NB4 (cell line): ENCODE results near the gene ITGB4.

Experiments used
- DNase-seq: peaks from one replicate; pipeline ENCODE4 v3.0.0; 2010; ENCODE audit warnings: low read depth
- H3K4me3 ChIP-seq: one replicate; pipeline ENCODE4 v1.5.1; 2011; ENCODE audit warnings: mild to moderate bottlenecking, low read depth, low read length, moderate library complexity
- MYC ChIP-seq: IDR thresholded peaks from 2 replicates; pipeline ENCODE4 v1.6.1; 2011; ENCODE audit warnings: low read depth, low read length
- POLR2A ChIP-seq: IDR thresholded peaks from 2 replicates; pipeline ENCODE4 v1.6.1; 2011; ENCODE audit warnings: mild to moderate bottlenecking; ENCODE audit not compliant: insufficient read length; ENCODE audit errors: extremely low read depth
- TF ChIP-seq, protein P1 (sequence below): IDR thresholded peaks from one replicate; pipeline ENCODE4 v1.5.1; 2012; ENCODE audit warnings: low read depth, low read length
- TF ChIP-seq, protein P2 (sequence below): IDR thresholded peaks from 2 replicates; pipeline ENCODE4 v1.6.1; 2011; ENCODE audit warnings: low read depth, low read length

Gene ITGB4

DNA sequence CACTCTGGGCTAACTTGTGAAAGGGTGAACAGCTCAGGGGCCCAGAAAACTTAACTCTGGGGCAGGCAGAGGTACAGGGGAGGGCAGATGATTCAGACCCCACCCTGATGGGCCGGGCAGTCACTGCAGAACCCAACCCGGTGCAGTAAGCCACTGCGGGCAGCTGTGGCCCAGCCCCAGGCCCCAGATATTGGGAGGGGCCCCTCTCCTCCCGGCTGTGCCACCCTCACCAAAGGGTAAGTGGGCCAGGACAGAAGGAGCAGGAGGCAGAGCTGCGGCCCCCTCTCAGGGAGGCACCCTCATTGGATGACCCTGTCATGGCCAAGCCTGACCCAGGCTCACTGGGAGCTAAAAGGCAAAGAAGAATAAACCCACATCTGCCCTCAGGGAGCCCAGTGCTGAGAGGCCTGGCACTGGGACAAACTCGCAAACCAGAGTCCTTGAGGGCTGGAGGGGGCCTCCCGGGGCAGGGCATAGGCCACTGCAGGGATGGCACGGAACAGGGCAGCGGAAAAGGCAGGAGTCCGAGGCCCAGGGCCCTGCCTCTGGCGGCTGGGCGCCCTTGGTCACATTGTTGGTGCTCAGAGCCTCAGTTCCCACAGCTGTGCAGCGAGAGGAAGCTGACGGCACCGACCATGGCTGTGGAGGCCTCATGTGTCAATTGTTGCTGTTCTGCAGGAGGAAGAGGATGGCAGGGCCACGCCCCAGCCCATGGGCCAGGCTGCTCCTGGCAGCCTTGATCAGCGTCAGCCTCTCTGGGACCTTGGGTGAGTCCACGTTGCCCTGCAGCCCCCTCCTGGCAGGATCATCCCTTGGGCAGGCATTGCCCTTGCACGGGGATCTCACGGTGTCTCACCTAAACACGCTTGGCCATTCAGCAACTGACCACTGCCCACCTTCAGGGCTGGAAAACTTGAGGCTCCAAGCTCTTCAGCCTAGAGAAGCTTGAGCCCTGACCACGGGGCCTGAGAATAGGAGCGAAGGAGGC lies 3.1 kb downstream of the ITGB4 start:
- no peak overlapping the region for H3K4me3 ChIP-seq
- DNase-seq = no peak
- no peak for TF ChIP-seq POLR2A
- TF ChIP-seq MYC = no peak
- TF ChIP-seq, protein P1, sequence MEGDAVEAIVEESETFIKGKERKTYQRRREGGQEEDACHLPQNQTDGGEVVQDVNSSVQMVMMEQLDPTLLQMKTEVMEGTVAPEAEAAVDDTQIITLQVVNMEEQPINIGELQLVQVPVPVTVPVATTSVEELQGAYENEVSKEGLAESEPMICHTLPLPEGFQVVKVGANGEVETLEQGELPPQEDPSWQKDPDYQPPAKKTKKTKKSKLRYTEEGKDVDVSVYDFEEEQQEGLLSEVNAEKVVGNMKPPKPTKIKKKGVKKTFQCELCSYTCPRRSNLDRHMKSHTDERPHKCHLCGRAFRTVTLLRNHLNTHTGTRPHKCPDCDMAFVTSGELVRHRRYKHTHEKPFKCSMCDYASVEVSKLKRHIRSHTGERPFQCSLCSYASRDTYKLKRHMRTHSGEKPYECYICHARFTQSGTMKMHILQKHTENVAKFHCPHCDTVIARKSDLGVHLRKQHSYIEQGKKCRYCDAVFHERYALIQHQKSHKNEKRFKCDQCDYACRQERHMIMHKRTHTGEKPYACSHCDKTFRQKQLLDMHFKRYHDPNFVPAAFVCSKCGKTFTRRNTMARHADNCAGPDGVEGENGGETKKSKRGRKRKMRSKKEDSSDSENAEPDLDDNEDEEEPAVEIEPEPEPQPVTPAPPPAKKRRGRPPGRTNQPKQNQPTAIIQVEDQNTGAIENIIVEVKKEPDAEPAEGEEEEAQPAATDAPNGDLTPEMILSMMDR = no peak
- TF ChIP-seq, protein P2, sequence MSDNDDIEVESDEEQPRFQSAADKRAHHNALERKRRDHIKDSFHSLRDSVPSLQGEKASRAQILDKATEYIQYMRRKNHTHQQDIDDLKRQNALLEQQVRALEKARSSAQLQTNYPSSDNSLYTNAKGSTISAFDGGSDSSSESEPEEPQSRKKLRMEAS = no peak

DNA sequence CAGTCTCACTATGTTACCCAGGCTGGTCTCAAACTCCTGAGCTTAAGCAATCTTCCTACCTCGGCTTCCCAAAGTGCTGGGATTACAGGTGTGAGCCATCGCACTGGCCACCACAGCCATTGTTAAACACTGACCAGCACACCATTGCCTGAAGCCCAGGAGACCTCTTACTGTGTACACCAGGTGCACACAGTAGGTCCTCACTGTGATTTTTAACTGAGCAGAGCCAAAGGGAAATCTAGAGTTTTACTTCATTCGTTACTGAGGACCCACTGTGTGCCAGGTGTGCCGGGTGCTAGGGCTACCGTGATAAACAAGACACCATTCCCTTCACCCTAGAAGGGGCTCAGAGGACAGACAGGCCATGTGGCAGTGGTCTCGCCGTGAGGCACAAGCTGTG lies 4.2 kb downstream of the ITGB4 start:
- DNase-seq = no peak
- TF ChIP-seq POLR2A (no peak), MYC (no peak)
- TF ChIP-seq, protein P2 = no peak
- TF ChIP-seq, protein P1 = no peak
- H3K4me3 ChIP-seq = no peak overlapping the region

DNA sequence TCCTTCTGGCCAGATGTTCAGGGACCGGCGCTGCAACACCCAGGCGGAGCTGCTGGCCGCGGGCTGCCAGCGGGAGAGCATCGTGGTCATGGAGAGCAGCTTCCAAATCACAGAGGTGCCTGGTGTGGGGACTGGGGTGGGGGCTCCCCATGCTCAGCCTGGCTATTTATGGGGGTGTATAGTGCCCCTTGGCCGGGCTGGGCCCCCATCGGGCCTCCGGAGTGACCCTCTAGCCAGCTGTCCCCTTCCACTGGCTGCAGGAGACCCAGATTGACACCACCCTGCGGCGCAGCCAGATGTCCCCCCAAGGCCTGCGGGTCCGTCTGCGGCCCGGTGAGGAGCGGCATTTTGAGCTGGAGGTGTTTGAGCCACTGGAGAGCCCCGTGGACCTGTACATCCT lies 6.1 kb downstream of the ITGB4 start:
- DNase-seq = no peak
- H3K4me3 ChIP-seq = no peak overlapping the region
- TF ChIP-seq MYC = no peak
- TF ChIP-seq POLR2A = no peak
- TF ChIP-seq, protein P2 = no peak
- TF ChIP-seq, protein P1 = no peak

DNA sequence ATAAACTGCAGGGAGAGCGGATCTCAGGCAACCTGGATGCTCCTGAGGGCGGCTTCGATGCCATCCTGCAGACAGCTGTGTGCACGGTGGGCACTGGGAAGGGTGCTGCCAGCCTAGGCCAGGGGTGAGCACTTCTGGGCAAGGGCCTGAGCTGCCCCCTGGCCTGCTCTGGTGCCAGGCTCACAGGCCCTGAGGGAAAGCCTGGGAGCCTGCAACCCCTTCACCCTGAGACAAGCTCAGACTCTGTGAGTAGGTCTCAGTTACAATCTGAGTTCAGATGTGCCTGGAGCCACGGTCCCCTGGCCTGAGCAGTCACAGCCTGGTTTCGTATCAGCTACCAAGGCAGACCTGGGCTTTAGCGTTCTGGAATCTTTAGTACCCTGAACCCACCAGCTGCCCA lies 8.1 kb downstream of the ITGB4 start:
- DNase-seq = no peak
- H3K4me3 ChIP-seq = no peak overlapping the region
- TF ChIP-seq, protein P1 = no peak
- TF ChIP-seq POLR2A = no peak
- TF ChIP-seq, protein P2 = no peak
- no peak for TF ChIP-seq MYC

DNA sequence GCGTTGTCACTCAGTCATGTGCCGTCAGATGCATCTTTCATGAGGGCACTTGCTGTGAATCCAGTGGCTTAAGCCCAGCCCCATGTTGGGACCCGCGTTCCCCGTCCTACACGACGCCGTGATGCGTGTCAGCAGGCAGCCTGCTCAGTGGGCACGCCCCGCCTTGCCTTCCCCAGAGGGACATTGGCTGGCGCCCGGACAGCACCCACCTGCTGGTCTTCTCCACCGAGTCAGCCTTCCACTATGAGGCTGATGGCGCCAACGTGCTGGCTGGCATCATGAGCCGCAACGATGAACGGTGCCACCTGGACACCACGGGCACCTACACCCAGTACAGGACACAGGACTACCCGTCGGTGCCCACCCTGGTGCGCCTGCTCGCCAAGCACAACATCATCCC lies 8.8 kb downstream of the ITGB4 start:
- TF ChIP-seq POLR2A = no peak
- TF ChIP-seq, protein P1 = no peak
- TF ChIP-seq, protein P2 = no peak
- no peak for TF ChIP-seq MYC
- no peak overlapping the region for H3K4me3 ChIP-seq
- DNase-seq = no peak
